ENCODE results near the gene CDC42EP1. TPM values are rescaled to one million over a fixed set of nuclear protein-coding genes. Genes with fewer than 3 reads are reported as not detected.
"Not testable (repeated sequence)": the region's sequence is repeated elsewhere in the genome, so short reads cannot be mapped to it uniquely, and the experiment has no call there.

The CDC42EP1 gene
- total RNA-seq, 2 donors from 2014 or later: 66.1 to 97.0 TPM

DNA sequence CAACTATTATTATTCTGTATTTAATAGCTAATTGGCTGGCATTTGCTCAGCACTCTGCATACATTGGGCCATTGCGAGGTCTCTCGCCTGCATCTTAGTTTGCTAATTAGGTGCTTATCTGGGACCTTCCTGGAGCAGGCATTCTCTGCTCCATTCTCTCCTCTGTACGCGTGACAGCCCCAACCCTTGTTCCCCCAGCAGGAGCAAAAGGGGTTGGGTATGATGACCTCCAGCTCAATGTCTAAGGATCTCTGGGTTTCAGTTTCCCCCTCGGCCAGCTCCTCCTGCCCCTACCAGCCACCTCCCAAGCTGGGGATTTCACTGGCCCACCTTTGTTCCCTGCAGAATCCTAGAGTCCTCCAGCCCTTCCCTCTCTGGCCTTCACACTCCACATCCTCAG is 29.4 kb downstream of the CDC42EP1 start:
- peaks cover 10% of the 10 kb centered on the region for H3K4me1 ChIP-seq
- H3K4me3 ChIP-seq: no peak overlapping the region
- no peaks in the 10 kb centered on the region for H3K36me3 ChIP-seq
- H3K9ac ChIP-seq (ENCODE audit: low read depth in 2 of 2, low read length in 2 of 2): no peak overlapping the region
- TF ChIP-seq CTCF (IDR thresholded peaks at IDR 0.05): no peak
- peak overlapping the region; percentile 15 for H3K27ac ChIP-seq
- H3K27me3 ChIP-seq: no peaks in the 10 kb centered on the region
- no peaks in the 10 kb centered on the region for H3K9me3 ChIP-seq
- no peak for DNase-seq
- intact Hi-C loops (cut with DNase I): no loop called here

- intact Hi-C loops (cut with DNase I): not testable (repeated sequence)
Measured at GRCh38 chr22:37591081-37591480, 30.8 kb downstream of the CDC42EP1 start.

GRCh38 chr22:37591823-37592404 is 31.6 kb downstream of the CDC42EP1 start:
- DNase-seq: no peak
- no peak for TF ChIP-seq CTCF (IDR thresholded peaks at IDR 0.05)
- Histone ChIP-seq H3K9me3 (no peaks in the 10 kb centered on the region), H3K27me3 (no peaks in the 10 kb centered on the region), H3K4me1 (peaks cover 10% of the 10 kb centered on the region), H3K36me3 (no peaks in the 10 kb centered on the region), H3K27ac (no peak overlapping the region), H3K4me3 (no peak overlapping the region), H3K9ac (ENCODE audit: low read depth in 2 of 2, low read length in 2 of 2) (no peak overlapping the region)
- intact Hi-C loops (cut with DNase I): no loop called here

More at GRCh38 chr22:37591081-37591480, 30.8 kb downstream of the CDC42EP1 start:
- not testable (repeated sequence) for H3K4me3 ChIP-seq; H3K36me3 ChIP-seq; DNase-seq; H3K9ac ChIP-seq (ENCODE audit: low read depth in 2 of 2, low read length in 2 of 2); H3K27me3 ChIP-seq; H3K9me3 ChIP-seq; H3K27ac ChIP-seq
- peaks cover 10% of the 10 kb centered on the region for H3K4me1 ChIP-seq

DNA sequence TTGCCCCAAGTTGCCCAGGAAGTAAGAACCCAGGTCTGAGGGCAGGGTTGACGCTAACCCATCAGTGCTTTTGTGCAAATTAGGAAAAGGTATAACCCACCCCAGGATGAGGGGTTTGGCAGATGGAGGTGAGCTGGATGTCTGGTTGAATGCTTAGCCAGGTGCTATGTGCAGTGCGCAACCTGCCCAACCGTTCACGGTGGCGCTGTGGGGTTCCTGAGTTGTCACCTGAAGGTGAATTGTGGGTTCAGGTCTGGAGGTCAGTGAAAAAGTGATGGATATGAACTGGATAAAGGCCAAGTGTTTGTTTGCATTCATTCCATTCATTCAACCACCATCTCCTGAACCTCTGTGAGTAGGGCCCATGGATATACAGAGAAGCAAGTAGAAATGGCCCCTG is 34.0 kb downstream of the CDC42EP1 start:
- Histone ChIP-seq H3K4me1 (peaks cover 4% of the 10 kb centered on the region), H3K9me3 (no peaks in the 10 kb centered on the region), H3K27ac (no peak overlapping the region), H3K4me3 (no peak overlapping the region), H3K9ac (ENCODE audit: low read depth in 2 of 2, low read length in 2 of 2) (no peak overlapping the region), H3K27me3 (no peaks in the 10 kb centered on the region), H3K36me3 (no peaks in the 10 kb centered on the region)
- no peak for TF ChIP-seq CTCF (IDR thresholded peaks at IDR 0.05)
- intact Hi-C loops (cut with DNase I): loop anchor here (2.0 kb wide), 1 partner anchor 53 kb away; no protein-coding TSS in a partner anchor
- DNase-seq: no peak

DNA sequence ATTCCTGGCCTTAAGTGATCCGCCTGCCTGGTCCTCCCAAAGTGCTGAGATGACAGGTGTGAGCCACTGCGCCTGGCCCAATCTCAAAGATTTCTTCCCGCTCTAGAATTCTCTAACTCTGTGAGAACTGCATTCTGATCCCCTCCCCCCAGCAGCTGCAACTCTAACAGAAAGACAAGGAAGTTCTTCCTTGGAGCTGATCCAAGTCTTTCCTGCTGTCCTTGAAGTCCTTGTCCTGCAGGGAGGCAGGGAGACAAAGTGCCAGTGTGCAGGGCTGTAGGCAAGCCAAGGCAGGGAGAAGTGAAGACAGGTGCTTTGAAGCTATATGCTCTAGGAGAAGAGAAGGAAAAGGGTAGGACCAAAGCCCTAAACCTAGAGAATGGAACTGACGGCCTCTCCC is 38.9 kb downstream of the CDC42EP1 start:
- no peaks in the 10 kb centered on the region for H3K9me3 ChIP-seq
- intact Hi-C loops (cut with DNase I): no loop called here
- peak; percentile 94 for DNase-seq

More for the DNA sequence above, 38.9 kb downstream of the CDC42EP1 start:
- Histone ChIP-seq H3K36me3 (no peaks in the 10 kb centered on the region), H3K27ac (peak overlapping the region; percentile 75), H3K9ac (ENCODE audit: low read depth in 2 of 2, low read length in 2 of 2) (peak overlapping the region in 1 of 2 donors; percentile 22), H3K27me3 (no peaks in the 10 kb centered on the region), H3K4me3 (no peak overlapping the region), H3K4me1 (no peaks in the 10 kb centered on the region)
- TF ChIP-seq CTCF (IDR thresholded peaks at IDR 0.05): no peak
